K562 (cell line): ENCODE data around the gene SERPINE2. TPM values are rescaled to one million over a fixed set of nuclear protein-coding genes. Genes with fewer than 3 reads are reported as not detected.

Experiments used
- ATF7 ChIP-seq: fragments of 450-650 bp; IDR thresholded peaks from 2 replicates; pipeline ENCODE4 v1.7.1; 2014; ENCODE audit warnings: mild to moderate bottlenecking, moderate library complexity
- BACH1 ChIP-seq: fragments of 200-800 bp; sonication (Bioruptor generic); IDR thresholded peaks from 2 replicates; pipeline ENCODE4 v1.6.1; 2016; ENCODE audit warnings: missing genetic modification characterization, missing compliant biosample characterization
- CBFA2T2 ChIP-seq: fragments of 450-650 bp; conservative IDR thresholded peaks from 2 replicates; pipeline ENCODE4 v1.6.1; 2017; ENCODE audit warnings: mild to moderate bottlenecking
- FUS ChIP-seq: fragments of 200-400 bp; formaldehyde crosslinking; optimal IDR thresholded peaks from 2 replicates; pipeline ENCODE3; 2017; ENCODE audit warnings: low read depth, low read length
- GATAD2A ChIP-seq: fragments of 450-650 bp; IDR thresholded peaks from 2 replicates; pipeline ENCODE4 v1.6.1; 2017
- GATAD2B ChIP-seq: fragments of 450-650 bp; IDR thresholded peaks from 2 replicates; pipeline ENCODE4 v1.6.1; 2017; ENCODE audit warnings: mild to moderate bottlenecking, borderline replicate concordance
- GTF3C2 ChIP-seq: IDR thresholded peaks from 3 replicates; pipeline ENCODE4 v1.6.1; 2011; ENCODE audit warnings: borderline replicate concordance, mild to moderate bottlenecking, moderate library complexity; ENCODE audit not compliant: insufficient read length; ENCODE audit errors: extremely low read depth
- MTA2 ChIP-seq: fragments of 450-650 bp; IDR thresholded peaks from 2 replicates; pipeline ENCODE4 v1.6.1; 2016; ENCODE audit warnings: low read depth
- NCOA4 ChIP-seq: fragments of 450-650 bp; IDR thresholded peaks from 2 replicates; pipeline ENCODE4 v1.6.1; 2018; ENCODE audit warnings: mild to moderate bottlenecking; ENCODE audit not compliant: partially characterized antibody
- NFIC ChIP-seq: fragments of 450-650 bp; IDR thresholded peaks from 2 replicates; pipeline ENCODE4 v1.6.1; 2017; ENCODE audit warnings: mild to moderate bottlenecking, inconsistent platforms
- PATZ1 ChIP-seq: fragments of 250-450 bp; sonication (Bioruptor Pico); IDR thresholded peaks from 2 replicates; pipeline ENCODE4 v1.5.0; 2020; ENCODE audit warnings: mild to moderate bottlenecking, borderline replicate concordance
- PML ChIP-seq: IDR thresholded peaks from 2 replicates; pipeline ENCODE4 v1.6.1; 2012; ENCODE audit warnings: low read length, inconsistent platforms
- RBFOX2 ChIP-seq: fragments of 200-400 bp; formaldehyde crosslinking; IDR thresholded peaks from 2 replicates; pipeline ENCODE4 v1.6.1; 2017; ENCODE audit warnings: low read depth, mild to moderate bottlenecking, low read length, moderate library complexity
- U2AF2 ChIP-seq: fragments of 200-400 bp; formaldehyde crosslinking; optimal IDR thresholded peaks from 2 replicates; pipeline ENCODE3; 2017; ENCODE audit warnings: low read depth, mild to moderate bottlenecking, low read length
- ZNF23 ChIP-seq: fragments of 250-450 bp; sonication (Bioruptor Pico); IDR thresholded peaks from 2 replicates; pipeline ENCODE4 v1.4.0; 2020; ENCODE audit warnings: mild to moderate bottlenecking
- ZNF354B ChIP-seq: fragments of 250-450 bp; sonication (Bioruptor Pico); IDR thresholded peaks from 2 replicates; pipeline ENCODE4 v1.4.0; 2020
- polyA plus RNA-seq, 8 experiments: library from polyadenylated mRNA; depleted of rRNA in 4 of 8; stranded (reverse) in 5 of 8; unstranded in 3 of 8; fragments of >200 nt; fragmentation: Nextera tagmentation in 2 of 8; fragmentation: Illumina TruSeq in 1 of 8; extraction: Ambion mirVana in 2 of 8; extraction: Trizol in 1 of 8; gene quantifications; 2 replicates each; pipeline versions ENCODE4 v1.2.1 to v1.2.3, GENCODE V29; 2011 to 2014; ENCODE audit warnings: inconsistent platforms in 1 of 8, missing spikeins in 1 of 8
- total RNA-seq, 7 experiments: library from RNA; depleted of rRNA in 6 of 7; stranded (reverse); fragments of >200 nt in 6 of 7; fragmentation: Illumina TruSeq in 2 of 7; extraction: Trizol in 2 of 7; gene quantifications; 2 replicates each; pipeline versions ENCODE4 v1.2.1 to v1.2.3, GENCODE V29; 2011 to 2021; ENCODE audit warnings: low replicate concordance in 1 of 7
- TF ChIP-seq, protein P1 (sequence below): fragments of 450-650 bp; IDR thresholded peaks from 2 replicates; pipeline ENCODE4 v1.7.0; 2016; ENCODE audit warnings: borderline replicate concordance
- TF ChIP-seq, protein P2 (sequence below): fragments of 250-450 bp; sonication (Bioruptor Pico); IDR thresholded peaks from 2 replicates; pipeline ENCODE4 v1.8.0; 2021; ENCODE audit warnings: borderline replicate concordance, mild to moderate bottlenecking, moderate library complexity; ENCODE audit not compliant: poor library complexity, severe bottlenecking
- TF ChIP-seq, protein P3 (sequence below): fragments of 450-650 bp; formaldehyde crosslinking; conservative IDR thresholded peaks from 2 replicates; pipeline ENCODE4 v1.4.0; 2022; ENCODE audit warnings: mild to moderate bottlenecking, missing genetic modification characterization

SERPINE2 gene
- total and polyA plus RNA-seq, 9 of the 15 experiments (the other 6 are each of a cell fraction or from before 2014, with no cell fraction given), result 0.03 to 0.16 (median 0.13) TPM; not detected in 6

- TF ChIP-seq NCOA4 (no peak), ATF7 (no peak), PATZ1 (CRISPR knock-in tag) (no peak), NFIC (no peak), GATAD2A (no peak), BACH1 (tag) (no peak), U2AF2 (no peak), PML (no peak), MTA2 (no peak), GATAD2B (no peak), FUS (no peak), GTF3C2 (no peak), RBFOX2 (no peak), ZNF354B (CRISPR knock-in tag) (no peak), ZNF23 (CRISPR knock-in tag) (no peak), CBFA2T2 (no peak)
- TF ChIP-seq, protein P1, sequence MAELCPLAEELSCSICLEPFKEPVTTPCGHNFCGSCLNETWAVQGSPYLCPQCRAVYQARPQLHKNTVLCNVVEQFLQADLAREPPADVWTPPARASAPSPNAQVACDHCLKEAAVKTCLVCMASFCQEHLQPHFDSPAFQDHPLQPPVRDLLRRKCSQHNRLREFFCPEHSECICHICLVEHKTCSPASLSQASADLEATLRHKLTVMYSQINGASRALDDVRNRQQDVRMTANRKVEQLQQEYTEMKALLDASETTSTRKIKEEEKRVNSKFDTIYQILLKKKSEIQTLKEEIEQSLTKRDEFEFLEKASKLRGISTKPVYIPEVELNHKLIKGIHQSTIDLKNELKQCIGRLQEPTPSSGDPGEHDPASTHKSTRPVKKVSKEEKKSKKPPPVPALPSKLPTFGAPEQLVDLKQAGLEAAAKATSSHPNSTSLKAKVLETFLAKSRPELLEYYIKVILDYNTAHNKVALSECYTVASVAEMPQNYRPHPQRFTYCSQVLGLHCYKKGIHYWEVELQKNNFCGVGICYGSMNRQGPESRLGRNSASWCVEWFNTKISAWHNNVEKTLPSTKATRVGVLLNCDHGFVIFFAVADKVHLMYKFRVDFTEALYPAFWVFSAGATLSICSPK, result no peak
- TF ChIP-seq, protein P2, sequence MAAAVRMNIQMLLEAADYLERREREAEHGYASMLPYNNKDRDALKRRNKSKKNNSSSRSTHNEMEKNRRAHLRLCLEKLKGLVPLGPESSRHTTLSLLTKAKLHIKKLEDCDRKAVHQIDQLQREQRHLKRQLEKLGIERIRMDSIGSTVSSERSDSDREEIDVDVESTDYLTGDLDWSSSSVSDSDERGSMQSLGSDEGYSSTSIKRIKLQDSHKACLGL (CRISPR knock-in tag), result no peak
- TF ChIP-seq, protein P3, sequence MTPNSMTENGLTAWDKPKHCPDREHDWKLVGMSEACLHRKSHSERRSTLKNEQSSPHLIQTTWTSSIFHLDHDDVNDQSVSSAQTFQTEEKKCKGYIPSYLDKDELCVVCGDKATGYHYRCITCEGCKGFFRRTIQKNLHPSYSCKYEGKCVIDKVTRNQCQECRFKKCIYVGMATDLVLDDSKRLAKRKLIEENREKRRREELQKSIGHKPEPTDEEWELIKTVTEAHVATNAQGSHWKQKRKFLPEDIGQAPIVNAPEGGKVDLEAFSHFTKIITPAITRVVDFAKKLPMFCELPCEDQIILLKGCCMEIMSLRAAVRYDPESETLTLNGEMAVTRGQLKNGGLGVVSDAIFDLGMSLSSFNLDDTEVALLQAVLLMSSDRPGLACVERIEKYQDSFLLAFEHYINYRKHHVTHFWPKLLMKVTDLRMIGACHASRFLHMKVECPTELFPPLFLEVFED (CRISPR knock-in tag), result no peak
Observed at GRCh38 chr2:224009605-224010315, 29.3 kb downstream of the SERPINE2 start (continued).
